SK-N-SH treated with all-trans-retinoic acid at 6 μM for 48 hours (cell line): ENCODE measurements around the gene ZBTB16.

Experiments
- ATAC-seq: fragments of 200-7000 bp; cut with Tn5 transposase; 3 replicates; pipeline ENCODE4 v1.9.1; 2020; ENCODE audit warnings: mild to moderate bottlenecking, moderate library complexity
- ARNTL ChIP-seq: fragments of 450-650 bp; formaldehyde crosslinking; IDR thresholded peaks from 2 replicates; pipeline ENCODE4 v1.5.0; 2020; ENCODE audit warnings: low read depth, mild to moderate bottlenecking, moderate library complexity, borderline replicate concordance
- CREB5 ChIP-seq: fragments of 250-450 bp; sonication (Bioruptor Pico); IDR thresholded peaks from 2 replicates; pipeline ENCODE4 v1.5.1; 2020; ENCODE audit warnings: low read depth, mild to moderate bottlenecking, moderate library complexity
- CSRNP3 ChIP-seq: fragments of 250-450 bp; sonication (Bioruptor Pico); IDR thresholded peaks from 2 replicates; pipeline ENCODE4 v1.5.1; 2021; ENCODE audit warnings: mild to moderate bottlenecking, moderate library complexity
- ESRRG ChIP-seq: fragments of 250-450 bp; sonication (Bioruptor Pico); IDR thresholded peaks from 2 replicates; pipeline ENCODE4 v1.6.1; 2021; ENCODE audit warnings: mild to moderate bottlenecking
- GLIS3 ChIP-seq: fragments of 250-450 bp; sonication (Bioruptor Pico); IDR thresholded peaks from 2 replicates; pipeline ENCODE4 v1.5.0; 2020; ENCODE audit warnings: mild to moderate bottlenecking, moderate library complexity
- ISL1 ChIP-seq: fragments of 250-450 bp; sonication (Bioruptor Pico); IDR thresholded peaks from 2 replicates; pipeline ENCODE4 v2.1.2; 2022; ENCODE audit warnings: mild to moderate bottlenecking, moderate library complexity
- OSR1 ChIP-seq: fragments of 250-450 bp; sonication (Bioruptor Pico); IDR thresholded peaks from 2 replicates; pipeline ENCODE4 v1.8.0; 2022; ENCODE audit warnings: moderate library complexity, mild to moderate bottlenecking, inconsistent platforms
- PATZ1 ChIP-seq: fragments of 250-450 bp; sonication (Bioruptor Pico); IDR thresholded peaks from 2 replicates; pipeline ENCODE4 v1.8.0; 2020; ENCODE audit warnings: mild to moderate bottlenecking, moderate library complexity, borderline replicate concordance
- POU6F1 ChIP-seq: fragments of 250-450 bp; sonication (Bioruptor Pico); IDR thresholded peaks from 2 replicates; pipeline ENCODE4 v1.8.0; 2021; ENCODE audit warnings: low read depth, mild to moderate bottlenecking, moderate library complexity, borderline replicate concordance
- PPARA ChIP-seq: fragments of 250-450 bp; sonication (Bioruptor Pico); IDR thresholded peaks from 2 replicates; pipeline ENCODE4 v1.5.0; 2020; ENCODE audit warnings: mild to moderate bottlenecking, borderline replicate concordance
- RARB ChIP-seq: fragments of 250-450 bp; sonication (Bioruptor Pico); IDR thresholded peaks from 2 replicates; pipeline ENCODE4 v1.8.0; 2021; ENCODE audit warnings: mild to moderate bottlenecking, moderate library complexity
- TCF4 ChIP-seq: fragments of 250-450 bp; sonication (Bioruptor Pico); IDR thresholded peaks from 2 replicates; pipeline ENCODE4 v1.8.0; 2021; ENCODE audit warnings: mild to moderate bottlenecking, moderate library complexity, borderline replicate concordance
- TOX ChIP-seq: fragments of 250-450 bp; sonication (Bioruptor Pico); IDR thresholded peaks from 2 replicates; pipeline ENCODE4 v1.8.0; 2021; ENCODE audit warnings: mild to moderate bottlenecking, moderate library complexity, borderline replicate concordance
- TSHZ2 ChIP-seq: fragments of 250-450 bp; sonication (Bioruptor Pico); IDR thresholded peaks from 2 replicates; pipeline ENCODE4 v1.5.0; 2020; ENCODE audit warnings: mild to moderate bottlenecking, moderate library complexity
- ZFP3 ChIP-seq: fragments of 250-450 bp; sonication (Bioruptor Pico); IDR thresholded peaks from 2 replicates; pipeline ENCODE4 v1.5.0; 2020; ENCODE audit warnings: mild to moderate bottlenecking, moderate library complexity
- ZFP30 ChIP-seq: fragments of 450-650 bp; formaldehyde crosslinking; IDR thresholded peaks from 2 replicates; pipeline ENCODE4 v1.5.0; 2022; ENCODE audit warnings: mild to moderate bottlenecking, moderate library complexity
- ZNF565 ChIP-seq: fragments of 450-650 bp; formaldehyde crosslinking; conservative IDR thresholded peaks from 2 replicates; pipeline ENCODE4 v1.5.0; 2020; ENCODE audit warnings: low read depth, mild to moderate bottlenecking, moderate library complexity
- ZNF70 ChIP-seq: fragments of 450-650 bp; formaldehyde crosslinking; IDR thresholded peaks from 2 replicates; pipeline ENCODE4 v1.5.0; 2020; ENCODE audit warnings: mild to moderate bottlenecking, moderate library complexity

ZBTB16 gene

GRCh38 chr11:114201219-114201618 is 141.7 kb downstream of the ZBTB16 start:
- no peak for ATAC-seq
- TF ChIP-seq ESRRG, result no peak
- no peak for TF ChIP-seq CREB5 (CRISPR knock-in tag)

GRCh38 chr11:114202011-114202609 is 142.6 kb downstream of the ZBTB16 start:
- TF ChIP-seq ZNF70 (CRISPR knock-in tag) (no peak), ZFP30 (CRISPR knock-in tag) (no peak), TCF4 (CRISPR knock-in tag) (no peak), RARB (CRISPR knock-in tag) (no peak), ESRRG (no peak), GLIS3 (no peak), POU6F1 (CRISPR knock-in tag) (no peak), OSR1 (CRISPR knock-in tag) (no peak), PATZ1 (CRISPR knock-in tag) (no peak), TSHZ2 (no peak), ZFP3 (CRISPR knock-in tag) (no peak), TOX (CRISPR knock-in tag) (no peak), ARNTL (CRISPR knock-in tag) (no peak)
- no peak for ATAC-seq

GRCh38 chr11:114207096-114207495 is 147.6 kb downstream of the ZBTB16 start:
- TF ChIP-seq POU6F1 (CRISPR knock-in tag), result no peak
- no peak for TF ChIP-seq OSR1 (CRISPR knock-in tag)
- no peak for TF ChIP-seq PATZ1 (CRISPR knock-in tag)
- no peak for TF ChIP-seq ZFP30 (CRISPR knock-in tag)
- no peak for TF ChIP-seq ESRRG
- TF ChIP-seq PPARA, result no peak
- no peak for TF ChIP-seq TOX (CRISPR knock-in tag)

GRCh38 chr11:114208377-114208776 is 148.9 kb downstream of the ZBTB16 start:
- TF ChIP-seq ARNTL (CRISPR knock-in tag) (no peak), RARB (CRISPR knock-in tag) (no peak), ZNF565 (CRISPR knock-in tag) (no peak), ESRRG (no peak), ZNF70 (CRISPR knock-in tag) (no peak), PPARA (no peak), ISL1 (CRISPR knock-in tag) (no peak), OSR1 (CRISPR knock-in tag) (no peak), TCF4 (CRISPR knock-in tag) (no peak), CSRNP3 (CRISPR knock-in tag) (no peak)
- TF ChIP-seq, all 23 proteins: peak for 0
- no peak for ATAC-seq

More at GRCh38 chr11:114207096-114207495, 147.6 kb downstream of the ZBTB16 start:
- ATAC-seq, result no peak
